Measurements from ENCODE around the gene CDT1. TPM values are rescaled to one million over a fixed set of nuclear protein-coding genes. Genes with fewer than 3 reads are reported as not detected.

CDT1 gene
- polyA plus RNA-seq, 1 donor: 14.0 TPM

GRCh38 chr16:88806491-88807111 lies 3.0 kb downstream of the CDT1 start:
- H3K27me3 ChIP-seq (ENCODE audit: control insufficient read depth, insufficient read depth, low read length): no peaks in the 10 kb centered on the region
- H3K36me3 ChIP-seq (ENCODE audit: control insufficient read depth, insufficient read depth, low read length): peaks cover 45% of the 10 kb centered on the region
- no peak overlapping the region for H3K27ac ChIP-seq (ENCODE audit: low read length)
- H3K4me1 ChIP-seq (ENCODE audit: control insufficient read depth, insufficient read depth, low read length): peaks cover 28% of the 10 kb centered on the region
- H3K9me3 ChIP-seq (ENCODE audit: control insufficient read depth, low read depth, low read length): peaks cover 5% of the 10 kb centered on the region
- no peak for DNase-seq
- no peak overlapping the region for H3K4me3 ChIP-seq (ENCODE audit: low read length)
- no CpG with 5 or more reads among the region's 27 CpGs for WGBS (ENCODE audit: insufficient coverage, low lambda C conversion rate)

- Histone ChIP-seq H3K36me3 (ENCODE audit: control insufficient read depth, insufficient read depth, low read length) (peaks cover 45% of the 10 kb centered on the region), H3K27me3 (ENCODE audit: control insufficient read depth, insufficient read depth, low read length) (no peaks in the 10 kb centered on the region), H3K4me1 (ENCODE audit: control insufficient read depth, insufficient read depth, low read length) (peaks cover 28% of the 10 kb centered on the region), H3K27ac (ENCODE audit: low read length) (no peak overlapping the region), H3K9me3 (ENCODE audit: control insufficient read depth, low read depth, low read length) (peaks cover 5% of the 10 kb centered on the region), H3K4me3 (ENCODE audit: low read length) (no peak overlapping the region)
- no CpG with 5 or more reads among the region's 24 CpGs for WGBS (ENCODE audit: insufficient coverage, low lambda C conversion rate)
- no peak for DNase-seq
These were observed 3.6 kb downstream of the CDT1 start for GRCh38 chr16:88807142-88807625.

- Histone ChIP-seq H3K9me3 (ENCODE audit: control insufficient read depth, low read depth, low read length) (peaks cover 5% of the 10 kb centered on the region), H3K4me1 (ENCODE audit: control insufficient read depth, insufficient read depth, low read length) (peaks cover 34% of the 10 kb centered on the region), H3K36me3 (ENCODE audit: control insufficient read depth, insufficient read depth, low read length) (peaks cover 45% of the 10 kb centered on the region), H3K27me3 (ENCODE audit: control insufficient read depth, insufficient read depth, low read length) (no peaks in the 10 kb centered on the region), H3K4me3 (ENCODE audit: low read length) (no peak overlapping the region), H3K27ac (ENCODE audit: low read length) (no peak overlapping the region)
- WGBS (ENCODE audit: insufficient coverage, low lambda C conversion rate): no CpG with 5 or more reads among the region's 26 CpGs
- no peak for DNase-seq
These were observed 4.3 kb downstream of the CDT1 start for GRCh38 chr16:88807626-88808453.

- DNase-seq: no peak
- H3K9me3 ChIP-seq (ENCODE audit: control insufficient read depth, low read depth, low read length): peaks cover 7% of the 10 kb centered on the region
- no CpG with 5 or more reads among the region's 10 CpGs for WGBS (ENCODE audit: insufficient coverage, low lambda C conversion rate)
- H3K4me1 ChIP-seq (ENCODE audit: control insufficient read depth, insufficient read depth, low read length): peaks cover 44% of the 10 kb centered on the region
- H3K27ac ChIP-seq (ENCODE audit: low read length): no peak overlapping the region
- H3K27me3 ChIP-seq (ENCODE audit: control insufficient read depth, insufficient read depth, low read length): no peaks in the 10 kb centered on the region
- H3K4me3 ChIP-seq (ENCODE audit: low read length): no peak overlapping the region
- H3K36me3 ChIP-seq (ENCODE audit: control insufficient read depth, insufficient read depth, low read length): peaks cover 45% of the 10 kb centered on the region
These were observed 5.6 kb downstream of the CDT1 start for GRCh38 chr16:88809068-88809675.

- Histone ChIP-seq H3K9me3 (ENCODE audit: control insufficient read depth, low read depth, low read length) (peaks cover 4% of the 10 kb centered on the region), H3K27ac (ENCODE audit: low read length) (no peak overlapping the region), H3K4me1 (ENCODE audit: control insufficient read depth, insufficient read depth, low read length) (peaks cover 38% of the 10 kb centered on the region), H3K36me3 (ENCODE audit: control insufficient read depth, insufficient read depth, low read length) (peaks cover 45% of the 10 kb centered on the region), H3K4me3 (ENCODE audit: low read length) (no peak overlapping the region), H3K27me3 (ENCODE audit: control insufficient read depth, insufficient read depth, low read length) (no peaks in the 10 kb centered on the region)
- no peak for DNase-seq
- no CpG with 5 or more reads among the region's 10 CpGs for WGBS (ENCODE audit: insufficient coverage, low lambda C conversion rate)
These were observed 6.1 kb downstream of the CDT1 start for GRCh38 chr16:88809676-88810165.

GRCh38 chr16:88810166-88810911 lies 6.8 kb downstream of the CDT1 start:
- peak overlapping the region; percentile 95 for H3K27ac ChIP-seq (ENCODE audit: low read length)
- H3K4me3 ChIP-seq (ENCODE audit: low read length): peak overlapping the region; percentile 76
- no peaks in the 10 kb centered on the region for H3K27me3 ChIP-seq (ENCODE audit: control insufficient read depth, insufficient read depth, low read length)
- H3K9me3 ChIP-seq (ENCODE audit: control insufficient read depth, low read depth, low read length): peaks cover 2% of the 10 kb centered on the region
- peaks cover 32% of the 10 kb centered on the region for H3K4me1 ChIP-seq (ENCODE audit: control insufficient read depth, insufficient read depth, low read length)
- H3K36me3 ChIP-seq (ENCODE audit: control insufficient read depth, insufficient read depth, low read length): peaks cover 41% of the 10 kb centered on the region
- no peak for DNase-seq
- no CpG with 5 or more reads among the region's 12 CpGs for WGBS (ENCODE audit: insufficient coverage, low lambda C conversion rate)

- H3K27me3 ChIP-seq (ENCODE audit: control insufficient read depth, insufficient read depth, low read length): no peaks in the 10 kb centered on the region
- WGBS (ENCODE audit: insufficient coverage, low lambda C conversion rate): no CpG with 5 or more reads among the region's 65 CpGs
These were observed 7.6 kb downstream of the CDT1 start for GRCh38 chr16:88810912-88811768.

GRCh38 chr16:88811769-88812512 lies 8.4 kb downstream of the CDT1 start, which contains the start of gene APRT:
Gene APRT, minus strand, starts transcription at chr16:88811928. Its CDS starts 29 bp downstream, at chr16:88811899.
- peak; percentile 92 to 95 for DNase-seq
- peaks cover 32% of the 10 kb centered on the region for H3K4me1 ChIP-seq (ENCODE audit: control insufficient read depth, insufficient read depth, low read length)
- peaks cover 2% of the 10 kb centered on the region for H3K9me3 ChIP-seq (ENCODE audit: control insufficient read depth, low read depth, low read length)

More at GRCh38 chr16:88810912-88811768, 7.6 kb downstream of the CDT1 start:
- Histone ChIP-seq H3K27ac (ENCODE audit: low read length) (peak overlapping the region; percentile 95), H3K36me3 (ENCODE audit: control insufficient read depth, insufficient read depth, low read length) (peaks cover 34% of the 10 kb centered on the region), H3K9me3 (ENCODE audit: control insufficient read depth, low read depth, low read length) (peaks cover 2% of the 10 kb centered on the region), H3K4me1 (ENCODE audit: control insufficient read depth, insufficient read depth, low read length) (peaks cover 32% of the 10 kb centered on the region), H3K4me3 (ENCODE audit: low read length) (peak overlapping the region; percentile 76)
- DNase-seq: peak; percentile 86 to 92

More at GRCh38 chr16:88811769-88812512, 8.4 kb downstream of the CDT1 start, which contains the start of gene APRT:
- no CpG with 5 or more reads among the region's 84 CpGs for WGBS (ENCODE audit: insufficient coverage, low lambda C conversion rate)
- Histone ChIP-seq H3K36me3 (ENCODE audit: control insufficient read depth, insufficient read depth, low read length) (peaks cover 26% of the 10 kb centered on the region), H3K27me3 (ENCODE audit: control insufficient read depth, insufficient read depth, low read length) (no peaks in the 10 kb centered on the region), H3K27ac (ENCODE audit: low read length) (peak within 1 kb of the TSS; percentile 95), H3K4me3 (ENCODE audit: low read length) (peak within 1 kb of the TSS; percentile 76)

All from large intestine (tissue), 3 donors.